Upper lobe of left lung (tissue), 4 donors: ENCODE results near the gene CNTROB.

Experiments used
- CTCF ChIP-seq, 6 experiments: fragments of 450-650 bp in 4 of 6; fragments of 200-600 bp in 2 of 6; sonication (generic) in 2 of 6; IDR thresholded peaks; one replicate each; pipeline ENCODE4 v1.5.1; 2016 to 2019; ENCODE audit warnings: antibody characterized with exemption in 6 of 6
- EP300 ChIP-seq, 4 donors: sonication (generic); formaldehyde crosslinking; IDR thresholded peaks; one replicate each; pipeline ENCODE4 v1.5.1; 2017; ENCODE audit warnings: antibody characterized with exemption in 4 of 4, control low read depth in 2 of 4
- POLR2A ChIP-seq, 4 donors: fragments of 450-650 bp; IDR thresholded peaks; one replicate each; pipeline ENCODE4 v1.5.1; 2016 to 2017; ENCODE audit warnings: antibody characterized with exemption in 4 of 4, mild to moderate bottlenecking in 2 of 4
- POLR2AphosphoS5 ChIP-seq, 2 donors: sonication (generic); formaldehyde crosslinking; IDR thresholded peaks; one replicate each; pipeline ENCODE4 v1.5.1; 2017; ENCODE audit warnings: antibody characterized with exemption in 2 of 2

GRCh38 chr17:7894226-7894625 is 37.8 kb upstream of the CNTROB start:
- no peak for TF ChIP-seq CTCF (IDR thresholded peaks at IDR 0.05)
- no peak for TF ChIP-seq POLR2A (IDR thresholded peaks at IDR 0.05)
- TF ChIP-seq EP300 (IDR thresholded peaks at IDR 0.05): no peak
- no peak for TF ChIP-seq POLR2AphosphoS5 (IDR thresholded peaks at IDR 0.05)
